ENCODE results near the gene PAQR8.

PAQR8 gene

DNA sequence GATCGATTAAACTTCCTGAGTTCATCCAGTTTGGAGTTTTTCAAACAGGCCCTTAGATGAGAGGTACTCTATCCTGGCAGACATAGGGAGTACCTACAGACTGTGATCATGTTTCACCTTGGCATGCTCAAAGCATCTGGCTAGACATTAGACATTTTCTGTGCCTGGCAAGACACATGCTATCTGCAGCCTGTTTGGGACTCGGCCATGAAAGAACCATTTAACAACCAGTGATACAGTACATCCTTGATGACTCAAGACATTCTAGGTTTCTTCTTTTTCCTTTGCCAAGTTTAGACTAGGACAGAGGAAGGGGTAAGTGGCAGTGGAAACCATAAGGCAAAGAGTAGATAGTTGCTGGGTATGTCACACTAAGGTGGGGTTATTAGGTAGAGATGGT lies 15.4 kb upstream of the PAQR8 start:
- in situ Hi-C loops (cut with HindIII; ENCODE audit: low sequenced_read_pairs): no loop called here

DNA sequence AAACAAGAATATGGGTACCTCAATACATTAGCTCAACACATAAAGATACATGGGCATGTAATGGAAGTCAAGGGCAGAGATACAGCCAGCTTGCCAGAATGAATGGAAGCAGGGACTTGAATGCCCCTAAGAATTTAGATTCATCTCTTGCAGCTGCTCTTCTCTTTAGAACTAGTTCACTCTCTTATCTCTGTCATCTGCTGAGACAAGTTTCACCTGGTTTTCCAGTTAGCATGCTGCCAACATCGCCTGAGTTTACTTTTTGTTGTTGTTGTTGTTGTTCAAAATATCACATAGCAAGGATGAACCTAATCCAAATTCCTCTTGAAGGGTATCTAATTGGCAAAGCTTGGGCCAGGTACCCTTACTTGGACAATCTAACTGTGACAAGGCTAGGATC lies 14.1 kb upstream of the PAQR8 start:
- in situ Hi-C loops (cut with HindIII; ENCODE audit: low sequenced_read_pairs): no loop called here

- in situ Hi-C loops (cut with HindIII; ENCODE audit: low sequenced_read_pairs): no loop called here
These were observed 10.1 kb upstream of the PAQR8 start for GRCh38 chr6:52351879-52352238.

- in situ Hi-C loops (cut with HindIII; ENCODE audit: low sequenced_read_pairs): no loop called here
These were observed 9.5 kb upstream of the PAQR8 start for GRCh38 chr6:52352239-52353018.

DNA sequence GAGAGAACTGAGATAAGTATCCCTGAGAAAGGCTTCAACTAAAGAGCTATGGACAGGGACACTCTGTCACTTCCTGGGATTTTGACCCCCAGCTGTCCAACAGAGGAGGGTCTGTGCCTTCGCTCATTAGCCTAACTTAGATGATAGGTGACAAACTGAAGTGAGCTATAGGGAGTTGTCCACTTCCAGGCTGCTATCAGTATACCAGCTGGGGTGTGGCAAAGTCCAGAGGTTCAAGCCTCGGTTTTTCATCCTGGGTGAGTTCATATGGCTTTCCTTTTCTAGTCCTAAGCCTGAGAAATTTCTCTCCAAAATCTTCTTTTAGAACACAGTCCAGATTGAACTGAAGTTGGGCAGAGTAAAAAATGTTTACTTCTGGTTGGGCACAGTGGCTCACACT lies 5.9 kb upstream of the PAQR8 start:
- in situ Hi-C loops (cut with HindIII; ENCODE audit: low sequenced_read_pairs): no loop called here

GRCh38 chr6:52359403-52359802 lies 2.5 kb upstream of the PAQR8 start:
- in situ Hi-C loops (cut with HindIII; ENCODE audit: low sequenced_read_pairs): no loop called here

DNA sequence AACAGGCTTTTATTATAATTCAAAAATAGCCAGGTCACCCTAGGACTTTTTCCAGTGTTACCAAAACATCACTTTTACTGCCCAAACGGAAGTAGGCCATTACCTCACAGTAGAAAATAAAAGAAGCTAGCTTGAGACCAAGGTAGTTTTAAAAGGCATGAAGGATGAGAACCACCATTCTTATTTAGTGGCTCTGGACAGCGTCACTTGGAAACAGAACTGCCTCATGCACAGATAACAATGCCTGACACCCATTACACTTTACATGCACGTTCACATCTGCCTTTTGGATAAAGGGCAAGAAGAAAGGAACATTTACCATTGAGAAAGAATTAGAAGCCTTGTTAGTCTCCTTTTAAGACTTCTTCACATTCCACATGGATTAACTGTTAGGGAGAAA lies 1.9 kb upstream of the PAQR8 start:
- in situ Hi-C loops (cut with HindIII; ENCODE audit: low sequenced_read_pairs): no loop called here

DNA sequence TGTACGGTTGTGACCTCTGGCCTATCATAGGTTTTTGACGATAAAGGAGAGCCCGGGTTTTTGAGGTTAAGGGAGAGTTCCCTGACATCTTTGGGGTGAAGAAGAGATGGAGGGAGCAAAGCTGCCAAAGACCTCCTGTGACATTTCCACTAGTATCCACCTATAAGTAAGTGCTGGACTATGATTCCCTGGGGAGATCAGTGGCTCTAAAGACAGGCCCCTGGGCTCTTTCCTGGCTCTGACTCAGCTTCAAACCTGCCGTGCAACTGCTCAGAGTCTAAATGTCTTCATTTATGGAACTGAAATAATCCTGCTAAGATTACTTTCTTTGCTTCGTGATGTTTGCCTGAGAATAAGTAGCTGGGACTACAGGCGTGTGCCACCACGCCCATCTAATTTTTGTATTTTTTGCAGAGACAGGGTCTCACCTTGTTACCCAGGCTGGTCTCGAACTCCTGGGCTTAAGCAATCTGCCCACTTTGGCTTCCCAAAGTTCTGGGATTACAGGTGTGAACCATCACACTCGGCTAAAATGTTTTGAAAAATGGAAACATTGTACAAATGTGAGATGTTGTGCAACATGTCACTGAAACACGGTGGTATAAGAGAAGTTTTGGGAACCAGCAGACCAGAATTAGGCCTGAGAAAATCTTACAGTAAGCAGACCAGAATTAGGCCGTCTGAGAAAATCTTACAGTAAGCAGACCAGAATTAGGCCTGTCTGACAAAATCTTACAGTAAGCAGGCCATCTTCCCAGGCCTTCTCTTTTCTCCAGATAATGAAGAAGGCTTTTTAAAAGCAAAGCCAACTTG lies 1.1 kb upstream of the PAQR8 start:
- in situ Hi-C loops (cut with HindIII; ENCODE audit: low sequenced_read_pairs): no loop called here

GRCh38 chr6:52361414-52361944 lies 472 bp upstream of the PAQR8 start:
- in situ Hi-C loops (cut with HindIII; ENCODE audit: low sequenced_read_pairs): no loop called here

DNA sequence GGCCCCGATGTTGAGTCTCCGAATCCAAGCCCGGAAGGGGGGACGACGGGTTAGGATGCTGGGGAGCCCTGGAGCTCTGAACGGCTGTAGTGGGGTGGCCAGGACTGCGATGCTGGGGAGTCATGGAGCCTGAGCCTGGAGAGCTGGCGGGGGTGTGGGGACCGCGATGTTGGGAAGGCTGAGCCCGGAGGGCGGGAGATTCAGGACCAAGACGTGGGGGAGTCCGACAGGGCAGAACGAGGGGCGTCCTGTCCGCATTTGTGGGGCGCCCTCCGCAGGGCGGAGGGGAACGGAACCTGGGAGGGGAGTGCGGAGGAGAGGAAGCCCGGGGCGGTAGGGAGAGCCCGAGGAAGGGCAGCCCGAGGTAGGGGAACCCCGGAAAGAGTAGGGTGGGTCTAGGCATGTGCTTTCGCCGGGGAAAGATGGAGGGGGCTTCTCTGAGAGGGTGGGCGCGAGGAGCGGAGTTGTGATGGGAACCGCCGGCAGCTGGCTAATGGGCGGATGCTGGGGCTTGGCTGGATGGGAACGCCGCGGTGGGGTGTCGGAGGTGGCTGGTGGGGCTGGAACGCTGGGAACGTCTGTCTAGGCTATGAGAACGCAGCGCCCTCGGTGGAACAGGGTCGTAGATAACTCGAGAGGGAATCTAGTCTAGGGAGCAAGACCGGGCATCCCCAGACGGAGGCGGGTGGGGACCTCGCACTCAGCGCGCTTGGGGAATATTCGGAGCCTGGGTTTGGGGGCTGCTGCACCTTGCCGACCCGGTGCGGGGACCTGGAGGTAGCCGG lies 684 bp downstream of the PAQR8 start:
- in situ Hi-C loops (cut with HindIII; ENCODE audit: low sequenced_read_pairs): no loop called here

- in situ Hi-C loops (cut with HindIII; ENCODE audit: low sequenced_read_pairs): no loop called here
These were observed 1.4 kb downstream of the PAQR8 start for GRCh38 chr6:52363228-52363867.

DNA sequence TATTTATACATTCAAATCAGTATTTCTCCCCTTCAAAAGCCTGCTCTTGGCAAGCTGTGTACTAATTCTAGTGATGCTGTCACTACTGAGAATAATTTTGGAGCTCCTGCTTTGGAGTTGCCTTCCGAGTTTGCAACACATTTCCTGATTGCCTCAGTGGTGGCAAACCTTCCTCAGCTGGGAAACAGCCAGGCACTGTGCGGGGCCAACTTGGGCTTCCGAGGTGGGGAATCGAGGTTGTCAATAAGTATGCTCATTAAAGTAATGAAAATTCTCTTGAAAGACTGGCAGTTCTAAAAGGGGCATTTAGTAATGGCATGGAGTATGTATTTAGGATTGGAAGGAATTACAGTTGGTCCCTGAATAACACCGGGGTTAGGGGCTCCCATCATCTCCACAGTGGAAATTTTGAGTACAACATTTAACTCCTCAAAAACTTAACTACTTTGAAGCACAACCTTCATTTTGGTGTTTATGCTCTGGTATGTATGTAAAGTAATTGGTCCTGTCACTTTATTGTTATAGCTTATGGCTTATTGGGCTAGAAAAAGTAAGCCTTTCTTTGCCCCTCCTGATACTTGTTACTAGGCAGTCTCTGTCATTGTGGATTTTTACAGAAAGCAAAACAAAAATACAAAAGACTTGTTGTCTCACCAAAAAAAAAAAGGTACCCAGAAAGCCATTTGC lies 2.7 kb downstream of the PAQR8 start:
- in situ Hi-C loops (cut with HindIII; ENCODE audit: low sequenced_read_pairs): no loop called here

- in situ Hi-C loops (cut with HindIII; ENCODE audit: low sequenced_read_pairs): no loop called here
These were observed 3.4 kb downstream of the PAQR8 start for GRCh38 chr6:52365317-52365716.

DNA sequence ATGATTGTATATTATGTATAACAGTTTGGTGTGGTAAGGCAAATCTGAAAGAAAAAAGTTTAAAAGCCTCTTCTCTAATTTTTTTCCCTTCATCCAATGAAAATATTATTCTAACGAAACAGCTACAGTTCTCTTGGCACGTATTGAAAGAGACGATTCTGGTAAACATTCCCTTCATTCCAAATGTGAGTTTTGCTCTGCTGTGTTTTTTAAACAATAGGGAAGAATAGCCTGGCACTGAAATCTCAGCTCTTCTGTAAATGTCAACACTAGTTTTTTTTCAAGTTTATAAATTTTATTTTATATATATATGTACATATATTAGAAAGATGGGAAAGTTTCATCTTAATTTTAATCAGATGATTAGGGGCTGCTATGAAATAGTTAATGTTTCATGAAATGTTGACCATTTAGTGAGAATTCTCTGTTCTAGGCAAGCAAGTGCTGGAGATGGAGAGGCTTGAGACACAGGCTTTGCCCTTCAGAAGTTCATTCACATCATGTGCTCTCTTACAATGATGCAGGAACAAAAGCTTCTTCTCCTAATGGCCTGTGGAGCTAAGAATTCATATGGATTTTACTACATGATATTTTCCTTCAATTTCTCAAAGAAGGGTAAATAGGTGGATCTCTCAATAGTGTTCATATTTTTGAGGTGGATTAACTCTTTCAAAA lies 4.1 kb downstream of the PAQR8 start:
- in situ Hi-C loops (cut with HindIII; ENCODE audit: low sequenced_read_pairs): no loop called here

- in situ Hi-C loops (cut with HindIII; ENCODE audit: low sequenced_read_pairs): no loop called here
These were observed 6.1 kb downstream of the PAQR8 start for GRCh38 chr6:52368002-52368401.

GRCh38 chr6:52369234-52369633 lies 7.3 kb downstream of the PAQR8 start:
- in situ Hi-C loops (cut with HindIII; ENCODE audit: low sequenced_read_pairs): no loop called here

DNA sequence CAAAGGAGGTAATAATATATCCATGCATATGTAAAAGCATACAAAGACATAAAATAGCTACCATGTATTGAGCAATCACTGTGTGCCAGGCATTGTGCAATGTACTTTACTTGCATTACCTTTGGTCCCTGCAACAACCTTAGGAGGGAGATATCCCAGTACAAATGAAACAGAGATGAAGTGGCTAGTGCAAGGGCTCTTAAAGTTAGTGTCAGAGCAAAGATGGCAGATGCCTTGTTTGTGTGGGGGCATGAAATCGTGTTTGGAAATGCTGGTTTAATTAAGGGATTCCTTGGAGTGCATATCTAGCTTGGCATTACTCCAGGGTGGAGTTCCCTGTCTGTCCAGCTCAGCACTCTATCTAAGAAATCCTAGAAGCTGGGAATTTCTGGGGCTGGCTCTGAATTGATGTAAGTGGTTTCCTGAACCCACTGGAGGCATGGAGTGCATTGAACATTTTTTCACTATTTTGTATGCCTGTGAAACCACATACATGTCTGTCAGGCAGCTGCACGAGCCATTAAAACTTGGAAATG lies 9.8 kb downstream of the PAQR8 start:
- in situ Hi-C loops (cut with HindIII; ENCODE audit: low sequenced_read_pairs): no loop called here

DNA sequence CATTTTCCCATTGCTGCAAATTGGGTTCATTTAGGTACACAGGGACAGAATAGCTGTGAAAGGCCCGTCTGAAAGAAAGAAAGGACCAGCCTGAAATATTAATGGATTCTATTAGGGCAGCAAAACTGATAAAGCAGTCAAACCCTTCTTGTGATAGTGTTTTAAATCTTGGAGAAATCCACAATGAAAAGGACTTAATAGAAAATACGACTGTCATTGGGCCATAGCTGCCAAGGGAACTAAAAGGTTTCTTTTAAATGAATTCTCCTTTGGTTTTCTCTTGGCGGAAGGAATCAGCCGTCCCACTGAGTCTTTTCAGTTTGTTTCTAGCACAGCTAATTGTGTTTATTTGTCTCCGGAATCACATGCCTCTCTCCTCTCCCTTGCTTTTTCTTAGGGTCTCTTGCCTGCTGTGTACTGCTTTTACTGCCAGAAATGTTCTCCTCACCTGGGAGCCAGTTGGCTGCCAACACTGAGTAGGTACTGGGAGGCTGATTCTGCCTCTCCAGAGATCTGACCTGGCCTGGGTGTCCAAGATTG lies 11.3 kb downstream of the PAQR8 start:
- in situ Hi-C loops (cut with HindIII; ENCODE audit: low sequenced_read_pairs): no loop called here

DNA sequence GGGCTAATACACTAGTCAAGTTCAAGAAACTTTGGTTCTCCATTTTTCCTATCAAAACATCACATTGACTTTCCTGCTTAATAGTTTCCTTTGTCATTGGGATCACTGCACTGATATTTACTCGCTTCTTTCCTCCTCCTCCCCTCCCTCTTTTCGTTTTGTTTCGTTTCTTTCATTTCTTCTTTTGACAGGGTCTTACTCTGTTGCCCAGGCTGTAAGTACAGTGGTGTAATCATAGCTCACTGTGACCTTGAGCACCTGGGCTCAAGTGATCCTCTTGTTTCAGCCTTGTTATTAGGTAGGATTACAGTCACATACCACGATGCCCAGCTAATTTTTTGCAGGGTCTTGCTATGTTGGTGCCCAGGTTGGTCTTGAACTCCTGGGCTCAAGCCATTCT lies 12.3 kb downstream of the PAQR8 start:
- in situ Hi-C loops (cut with HindIII; ENCODE audit: low sequenced_read_pairs): no loop called here

Data from endothelial cell of hepatic sinusoid (primary cell).